OCI-LY7 (cell line): ENCODE results near the gene LUC7L2. TPM values are rescaled to one million over a fixed set of nuclear protein-coding genes. Genes with fewer than 3 reads are reported as not detected.
"Not testable (repeated sequence)": the region's sequence is repeated elsewhere in the genome, so short reads cannot be mapped to it uniquely, and the experiment has no call there.

Experiments used
- BruUV-seq: library from RNA; stranded (reverse); fragments of 400-500 nt; replicated peaks from 2 replicates; lab custom pipeline; 2021; lab: Mats Ljungman, UMichigan
- CTCF ChIA-PET: fragments of 300-600 bp; sonication (Branson Sonifier 250); formaldehyde crosslinking; loops from one replicate; lab custom pipeline; 2022; ENCODE audit warnings: antibody characterized with exemption; ENCODE audit not compliant: unreplicated experiment; lab: Charles Lee
- POLR2A ChIA-PET: fragments of 300-600 bp; sonication (Branson Sonifier 250); formaldehyde crosslinking; loops from one replicate; lab custom pipeline; 2022; ENCODE audit warnings: antibody characterized with exemption; lab: Charles Lee
- DNase-seq: peaks from one replicate; pipeline ENCODE4 v3.0.0-alpha.2; 2015; ENCODE audit warnings: low spot score
- H2AFZ ChIP-seq: fragments of 200-600 bp; sonication (generic), shearing (Covaris generic); 2 replicates; pipeline ENCODE4 v1.6.1; 2014; ENCODE audit warnings: mild to moderate bottlenecking, antibody characterized with exemption, low read length, moderate library complexity
- H3K27ac ChIP-seq: fragments of 200-600 bp; sonication (generic); 2 replicates; pipeline ENCODE4 v1.5.1; 2014; ENCODE audit warnings: mixed run types, low read depth, mild to moderate bottlenecking, moderate library complexity, low read length, inconsistent platforms; ENCODE audit not compliant: poor library complexity, severe bottlenecking
- H3K36me3 ChIP-seq: fragments of 200-600 bp; sonication (generic); 2 replicates; pipeline ENCODE4 v1.6.1; 2014; ENCODE audit warnings: mild to moderate bottlenecking, antibody characterized with exemption, low read length, moderate library complexity, mixed read lengths; ENCODE audit not compliant: insufficient read depth
- H3K4me1 ChIP-seq: fragments of 200-600 bp; sonication (generic); 2 replicates; pipeline ENCODE4 v1.5.1; 2014; ENCODE audit warnings: mild to moderate bottlenecking, low read length; ENCODE audit not compliant: insufficient read depth, poor library complexity, severe bottlenecking
- H3K4me2 ChIP-seq: fragments of 200-600 bp; sonication (generic); 2 replicates; pipeline ENCODE4 v1.6.1; 2014; ENCODE audit warnings: mild to moderate bottlenecking, low read length
- H3K4me3 ChIP-seq: fragments of 200-600 bp; sonication (generic); 2 replicates; pipeline ENCODE4 v1.5.1; 2014; ENCODE audit warnings: mild to moderate bottlenecking, low read depth, low read length; ENCODE audit not compliant: poor library complexity, severe bottlenecking
- H3K79me2 ChIP-seq: fragments of 200-600 bp; sonication (generic); 2 replicates; pipeline ENCODE4 v1.6.1; 2016; ENCODE audit warnings: low read depth, mild to moderate bottlenecking, low read length, moderate library complexity, mixed read lengths; ENCODE audit not compliant: insufficient read depth
- H3K9me2 ChIP-seq: fragments of 200-600 bp; sonication (generic); 2 replicates; pipeline ENCODE4 v1.6.1; 2016; ENCODE audit warnings: mild to moderate bottlenecking, low read length, mixed read lengths; ENCODE audit not compliant: insufficient read depth
- H3K9me3 ChIP-seq: fragments of 200-600 bp; sonication (generic); 2 replicates; pipeline ENCODE4 v1.6.1; 2014; ENCODE audit warnings: mild to moderate bottlenecking, mixed run types, low read length, mixed read lengths
- H4K20me1 ChIP-seq: fragments of 200-600 bp; sonication (generic); 2 replicates; pipeline ENCODE4 v1.6.1; 2014; ENCODE audit warnings: mild to moderate bottlenecking, antibody characterized with exemption, low read length, moderate library complexity, mixed read lengths; ENCODE audit not compliant: insufficient read depth
- CTCF ChIP-seq: fragments of 200-600 bp; sonication (generic); conservative IDR thresholded peaks from 2 replicates; pipeline ENCODE4 v1.5.1; 2014; ENCODE audit warnings: mild to moderate bottlenecking, antibody characterized with exemption, low read length, moderate library complexity, mixed read lengths
- EZH2phosphoT487 ChIP-seq: fragments of 200-600 bp; sonication (generic); IDR thresholded peaks from 2 replicates; pipeline ENCODE4 v1.6.1; 2018; ENCODE audit warnings: low read depth, borderline replicate concordance, mild to moderate bottlenecking, mixed run types, antibody characterized with exemption, low read length, moderate library complexity, mixed read lengths
- intact Hi-C: fragments of 100-400 bp; cut with micrococcal nuclease; formaldehyde crosslinking; loops from one replicate; pipeline ENCODE4 v1.10.0; 2022; ENCODE audit not compliant: unreplicated experiment
- total RNA-seq, 2 experiments: library from RNA; depleted of rRNA in 1 of 2; stranded (reverse); fragments of >200 nt in 1 of 2; shearing (Covaris generic) in 1 of 2; gene quantifications; 2 replicates each; pipeline ENCODE4 v1.2.3, GENCODE V29; 2014 to 2022

The LUC7L2 gene
- total RNA-seq, 2 experiments from 2014 or later, result 79.6 to 143 TPM

- Histone ChIP-seq H3K9me2 (no peaks in the 10 kb centered on the region), H2AFZ (no peak overlapping the region), H3K4me2 (no peak overlapping the region), H3K4me3 (no peak overlapping the region), H4K20me1 (no peaks in the 10 kb centered on the region), H3K36me3 (no peaks in the 10 kb centered on the region), H3K4me1 (no peaks in the 10 kb centered on the region), H3K27ac (no peak overlapping the region), H3K79me2 (no peaks in the 10 kb centered on the region), H3K9me3 (no peaks in the 10 kb centered on the region)
- ChIA-PET POLR2A (no interaction called here), CTCF (no interaction called here)
- no TSS peak for BruUV-seq
- peak; percentile 52 for TF ChIP-seq CTCF
- TF ChIP-seq EZH2phosphoT487, result no peak
- intact Hi-C loops, result no loop called here
- DNase-seq, result peak; percentile 14
Measured at GRCh38 chr7:139321071-139321745, 38.5 kb upstream of the LUC7L2 start.

- H3K4me2 ChIP-seq, BruUV-seq, CTCF ChIA-PET, H3K79me2 ChIP-seq, intact Hi-C loops, H3K4me1 ChIP-seq, H3K36me3 ChIP-seq, POLR2A ChIA-PET, H4K20me1 ChIP-seq, H3K4me3 ChIP-seq, H2AFZ ChIP-seq, DNase-seq, H3K27ac ChIP-seq, H3K9me3 ChIP-seq, H3K9me2 ChIP-seq: not testable (repeated sequence)
Measured at GRCh38 chr7:139324709-139325108, 35.0 kb upstream of the LUC7L2 start.

- no TSS peak for BruUV-seq
- H4K20me1 ChIP-seq, result no peaks in the 10 kb centered on the region
- no peaks in the 10 kb centered on the region for H3K9me3 ChIP-seq
- TF ChIP-seq EZH2phosphoT487 (no peak), CTCF (no peak)
- H3K4me3 ChIP-seq, result no peak overlapping the region
- DNase-seq, result no peak
- no peak overlapping the region for H3K27ac ChIP-seq
- no peaks in the 10 kb centered on the region for H3K9me2 ChIP-seq
- H3K79me2 ChIP-seq, result no peaks in the 10 kb centered on the region
- no peaks in the 10 kb centered on the region for H3K36me3 ChIP-seq
- ChIA-PET POLR2A (interaction anchor here (2.1 kb wide), 1 partner anchor 11 kb away, joined by 11 read pairs; no protein-coding TSS in a partner anchor), CTCF (no interaction called here)
- H2AFZ ChIP-seq, result no peak overlapping the region
- no peak overlapping the region for H3K4me2 ChIP-seq
- H3K4me1 ChIP-seq, result peaks cover 5% of the 10 kb centered on the region
- intact Hi-C loops, result no loop called here
Measured at GRCh38 chr7:139328375-139328774, 31.3 kb upstream of the LUC7L2 start.
